ENCODE measurements around the gene TGFBR2. TPM values are rescaled to one million over a fixed set of nuclear protein-coding genes. Genes with fewer than 3 reads are reported as not detected.
"Not testable (repeated sequence)": the region's sequence is repeated elsewhere in the genome, so short reads cannot be mapped to it uniquely, and the experiment has no call there.

The TGFBR2 gene
- total RNA-seq, 1 donor from 2014 or later = 19.5 TPM

- H3K9me3 Mint-ChIP-seq; H3K4me3 Mint-ChIP-seq (ENCODE audit: low read depth); DNase-seq (ENCODE audit: low spot score); H3K27me3 Mint-ChIP-seq (ENCODE audit: low read depth); intact Hi-C loops (cut with micrococcal nuclease): not testable (repeated sequence)
- Mint-ChIP-seq H3K27ac (peak overlapping the region; percentile 6), H3K36me3 (ENCODE audit: low read depth) (peaks cover 70% of the 10 kb centered on the region), H3K4me1 (ENCODE audit: low read depth) (peaks cover 81% of the 10 kb centered on the region)
Observed at GRCh38 chr3:30669360-30669934, 63.0 kb downstream of the TGFBR2 start.

GRCh38 chr3:30670292-30670691 lies 63.9 kb downstream of the TGFBR2 start:
- Mint-ChIP-seq H3K4me3 (ENCODE audit: low read depth) (no peak overlapping the region), H3K27ac (peak overlapping the region; percentile 56), H3K36me3 (ENCODE audit: low read depth) (peaks cover 78% of the 10 kb centered on the region), H3K27me3 (ENCODE audit: low read depth) (no peaks in the 10 kb centered on the region), H3K9me3 (no peaks in the 10 kb centered on the region), H3K4me1 (ENCODE audit: low read depth) (peaks cover 81% of the 10 kb centered on the region)
- intact Hi-C loops (cut with micrococcal nuclease) = no loop called here
- DNase-seq (ENCODE audit: low spot score) = no peak

DNA sequence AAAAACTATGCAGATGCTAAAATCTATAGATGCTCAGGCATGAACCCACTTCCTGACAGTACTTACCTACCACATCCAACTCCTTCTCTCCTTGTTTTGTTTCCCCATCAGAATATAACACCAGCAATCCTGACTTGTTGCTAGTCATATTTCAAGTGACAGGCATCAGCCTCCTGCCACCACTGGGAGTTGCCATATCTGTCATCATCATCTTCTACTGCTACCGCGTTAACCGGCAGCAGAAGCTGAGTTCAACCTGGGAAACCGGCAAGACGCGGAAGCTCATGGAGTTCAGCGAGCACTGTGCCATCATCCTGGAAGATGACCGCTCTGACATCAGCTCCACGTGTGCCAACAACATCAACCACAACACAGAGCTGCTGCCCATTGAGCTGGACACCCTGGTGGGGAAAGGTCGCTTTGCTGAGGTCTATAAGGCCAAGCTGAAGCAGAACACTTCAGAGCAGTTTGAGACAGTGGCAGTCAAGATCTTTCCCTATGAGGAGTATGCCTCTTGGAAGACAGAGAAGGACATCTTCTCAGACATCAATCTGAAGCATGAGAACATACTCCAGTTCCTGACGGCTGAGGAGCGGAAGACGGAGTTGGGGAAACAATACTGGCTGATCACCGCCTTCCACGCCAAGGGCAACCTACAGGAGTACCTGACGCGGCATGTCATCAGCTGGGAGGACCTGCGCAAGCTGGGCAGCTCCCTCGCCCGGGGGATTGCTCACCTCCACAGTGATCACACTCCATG lies 65.3 kb downstream of the TGFBR2 start:
- no peak for DNase-seq (ENCODE audit: low spot score)
- intact Hi-C loops (cut with micrococcal nuclease) = loop anchor here (2.0 kb wide), 1 partner anchor 13 kb away; no protein-coding TSS in a partner anchor
- Mint-ChIP-seq H3K9me3 (no peaks in the 10 kb centered on the region), H3K27ac (peak overlapping the region; percentile 61), H3K4me1 (ENCODE audit: low read depth) (peaks cover 79% of the 10 kb centered on the region), H3K27me3 (ENCODE audit: low read depth) (no peaks in the 10 kb centered on the region), H3K4me3 (ENCODE audit: low read depth) (peak overlapping the region; percentile 32), H3K36me3 (ENCODE audit: low read depth) (peaks cover 88% of the 10 kb centered on the region)

GRCh38 chr3:30672287-30672735 lies 65.9 kb downstream of the TGFBR2 start:
- intact Hi-C loops (cut with micrococcal nuclease) = loop anchor here (2.0 kb wide), 1 partner anchor 14 kb away; no protein-coding TSS in a partner anchor
- no peak for DNase-seq (ENCODE audit: low spot score)
- H3K9me3 Mint-ChIP-seq = no peaks in the 10 kb centered on the region
- H3K27ac Mint-ChIP-seq = peak overlapping the region; percentile 61
- peak overlapping the region; percentile 20 for H3K4me3 Mint-ChIP-seq (ENCODE audit: low read depth)
- H3K36me3 Mint-ChIP-seq (ENCODE audit: low read depth) = peaks cover 93% of the 10 kb centered on the region
- peaks cover 80% of the 10 kb centered on the region for H3K4me1 Mint-ChIP-seq (ENCODE audit: low read depth)
- H3K27me3 Mint-ChIP-seq (ENCODE audit: low read depth) = no peaks in the 10 kb centered on the region

GRCh38 chr3:30672959-30673358 lies 66.6 kb downstream of the TGFBR2 start:
- no peaks in the 10 kb centered on the region for H3K9me3 Mint-ChIP-seq
- H3K27me3 Mint-ChIP-seq (ENCODE audit: low read depth) = no peaks in the 10 kb centered on the region
- intact Hi-C loops (cut with micrococcal nuclease) = loop anchor here (2.0 kb wide), 1 partner anchor 14 kb away; no protein-coding TSS in a partner anchor
- H3K36me3 Mint-ChIP-seq (ENCODE audit: low read depth) = peaks cover 97% of the 10 kb centered on the region
- H3K4me1 Mint-ChIP-seq (ENCODE audit: low read depth) = peaks cover 80% of the 10 kb centered on the region
- peak overlapping the region; percentile 20 for H3K4me3 Mint-ChIP-seq (ENCODE audit: low read depth)
- H3K27ac Mint-ChIP-seq = peak overlapping the region; percentile 23
- DNase-seq (ENCODE audit: low spot score) = no peak

DNA sequence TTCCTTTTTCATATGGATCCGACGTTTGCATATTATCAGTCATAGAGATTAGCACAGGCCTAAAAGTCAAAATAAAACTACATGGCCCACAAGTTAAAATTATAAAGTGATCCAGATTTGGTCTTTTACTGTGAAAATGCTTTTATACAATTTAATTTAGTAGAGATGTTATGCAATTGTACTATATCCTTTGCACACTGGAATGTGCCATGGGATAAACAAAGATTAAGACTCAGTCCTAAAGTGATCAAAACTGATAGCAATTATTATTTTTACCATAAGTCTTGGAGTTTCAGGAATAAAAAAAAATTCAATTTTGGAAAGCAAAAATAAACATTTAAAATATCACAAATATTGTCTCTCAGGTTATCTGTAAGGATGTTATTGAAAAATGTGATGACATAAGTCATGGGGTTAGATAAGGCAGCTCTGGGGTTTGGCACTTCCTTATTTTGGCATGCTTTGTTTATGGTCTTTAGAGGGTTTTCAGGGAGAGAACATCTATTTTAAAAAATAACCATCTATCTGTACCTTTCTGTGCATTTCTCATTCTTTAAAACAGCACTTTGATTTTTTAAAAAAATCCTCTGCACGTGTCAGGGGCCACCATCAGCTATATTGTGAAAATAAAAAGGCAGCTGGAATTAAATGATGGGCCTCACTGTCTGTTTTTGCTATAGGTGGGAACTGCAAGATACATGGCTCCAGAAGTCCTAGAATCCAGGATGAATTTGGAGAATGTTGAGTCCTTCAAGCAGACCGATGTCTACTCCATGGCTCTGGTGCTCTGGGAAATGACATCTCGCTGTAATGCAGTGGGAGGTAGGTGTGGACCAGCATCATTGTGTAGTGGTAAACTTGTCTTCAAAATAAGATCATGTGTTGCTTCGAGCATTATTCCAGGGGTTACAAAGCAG lies 67.3 kb downstream of the TGFBR2 start:
- H3K4me1 Mint-ChIP-seq (ENCODE audit: low read depth) = peaks cover 73% of the 10 kb centered on the region
- no peak overlapping the region for H3K27ac Mint-ChIP-seq
- peaks cover 94% of the 10 kb centered on the region for H3K36me3 Mint-ChIP-seq (ENCODE audit: low read depth)
- intact Hi-C loops (cut with micrococcal nuclease) = loop anchor here (2.0 kb wide), 1 partner anchor 15 kb away; no protein-coding TSS in a partner anchor
- no peak overlapping the region for H3K4me3 Mint-ChIP-seq (ENCODE audit: low read depth)
- no peaks in the 10 kb centered on the region for H3K9me3 Mint-ChIP-seq
- no peak for DNase-seq (ENCODE audit: low spot score)
- no peaks in the 10 kb centered on the region for H3K27me3 Mint-ChIP-seq (ENCODE audit: low read depth)

GRCh38 chr3:30675006-30675405 lies 68.6 kb downstream of the TGFBR2 start:
- intact Hi-C loops (cut with micrococcal nuclease) = no loop called here
- H3K4me1 Mint-ChIP-seq (ENCODE audit: low read depth) = peaks cover 70% of the 10 kb centered on the region

GRCh38 chr3:30675774-30676173 lies 69.4 kb downstream of the TGFBR2 start:
- intact Hi-C loops (cut with micrococcal nuclease) = no loop called here
- Mint-ChIP-seq H3K27ac (peak overlapping the region; percentile 47), H3K4me1 (ENCODE audit: low read depth) (peaks cover 71% of the 10 kb centered on the region), H3K27me3 (ENCODE audit: low read depth) (no peaks in the 10 kb centered on the region), H3K36me3 (ENCODE audit: low read depth) (peaks cover 89% of the 10 kb centered on the region), H3K4me3 (ENCODE audit: low read depth) (no peak overlapping the region), H3K9me3 (no peaks in the 10 kb centered on the region)
- no peak for DNase-seq (ENCODE audit: low spot score)

More at GRCh38 chr3:30675006-30675405, 68.6 kb downstream of the TGFBR2 start:
- Mint-ChIP-seq H3K9me3 (no peaks in the 10 kb centered on the region), H3K36me3 (ENCODE audit: low read depth) (peaks cover 89% of the 10 kb centered on the region), H3K4me3 (ENCODE audit: low read depth) (no peak overlapping the region), H3K27ac (no peak overlapping the region), H3K27me3 (ENCODE audit: low read depth) (no peaks in the 10 kb centered on the region)
- no peak for DNase-seq (ENCODE audit: low spot score)

DNA sequence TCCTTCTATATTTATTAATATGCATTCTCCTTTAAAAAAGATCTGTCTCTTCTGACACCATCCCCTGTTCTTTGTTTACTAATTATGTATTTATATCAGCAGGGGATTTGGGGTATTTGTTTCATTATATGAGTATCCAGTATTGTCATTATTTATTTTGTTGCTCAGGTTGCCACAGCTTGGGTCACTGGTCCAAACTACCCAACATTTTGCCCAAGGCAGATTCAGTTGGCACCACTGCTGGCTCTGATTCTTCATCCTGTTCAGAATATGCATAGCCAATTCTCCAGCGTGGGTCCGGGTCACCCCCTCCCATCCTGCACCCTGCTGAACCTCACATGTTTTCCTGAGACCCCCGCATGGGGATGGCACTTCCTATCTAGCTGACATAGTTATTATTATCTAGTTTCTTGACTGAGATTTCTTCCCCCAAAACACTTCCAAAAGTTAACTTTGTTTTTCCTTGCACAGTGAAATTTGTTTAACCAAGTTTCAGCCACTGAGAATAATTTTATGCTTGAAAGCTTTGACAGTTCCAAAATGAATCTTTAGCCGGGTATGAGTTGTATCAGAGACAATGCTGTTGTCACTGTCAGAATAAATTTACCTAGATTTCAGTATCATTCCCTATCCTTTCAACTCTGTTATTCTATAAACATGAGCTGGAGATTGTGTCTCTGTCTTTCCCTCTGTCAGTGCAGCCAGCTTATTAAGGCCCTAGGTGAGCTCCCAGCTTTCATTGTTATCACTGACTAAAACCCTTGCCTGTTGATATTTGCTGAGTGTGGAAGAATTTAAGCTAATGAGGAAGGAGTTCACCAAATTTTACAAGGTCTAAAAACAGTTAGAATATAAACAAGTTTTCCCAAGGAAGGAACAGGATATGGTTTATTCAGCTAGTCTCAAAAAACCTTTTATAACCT lies 70.3 kb downstream of the TGFBR2 start:
- H3K27ac Mint-ChIP-seq = no peak overlapping the region
- no peak for DNase-seq (ENCODE audit: low spot score)
- peaks cover 72% of the 10 kb centered on the region for H3K4me1 Mint-ChIP-seq (ENCODE audit: low read depth)
- peaks cover 89% of the 10 kb centered on the region for H3K36me3 Mint-ChIP-seq (ENCODE audit: low read depth)
- no peaks in the 10 kb centered on the region for H3K27me3 Mint-ChIP-seq (ENCODE audit: low read depth)
- H3K9me3 Mint-ChIP-seq = no peaks in the 10 kb centered on the region
- H3K4me3 Mint-ChIP-seq (ENCODE audit: low read depth) = no peak overlapping the region
- intact Hi-C loops (cut with micrococcal nuclease) = no loop called here

- Mint-ChIP-seq H3K4me1 (ENCODE audit: low read depth) (peaks cover 72% of the 10 kb centered on the region), H3K27ac (no peak overlapping the region), H3K9me3 (no peaks in the 10 kb centered on the region), H3K36me3 (ENCODE audit: low read depth) (peaks cover 89% of the 10 kb centered on the region), H3K27me3 (ENCODE audit: low read depth) (no peaks in the 10 kb centered on the region), H3K4me3 (ENCODE audit: low read depth) (no peak overlapping the region)
- DNase-seq (ENCODE audit: low spot score) = no peak
- intact Hi-C loops (cut with micrococcal nuclease) = no loop called here
Observed at GRCh38 chr3:30677347-30677685, 70.9 kb downstream of the TGFBR2 start.

DNA sequence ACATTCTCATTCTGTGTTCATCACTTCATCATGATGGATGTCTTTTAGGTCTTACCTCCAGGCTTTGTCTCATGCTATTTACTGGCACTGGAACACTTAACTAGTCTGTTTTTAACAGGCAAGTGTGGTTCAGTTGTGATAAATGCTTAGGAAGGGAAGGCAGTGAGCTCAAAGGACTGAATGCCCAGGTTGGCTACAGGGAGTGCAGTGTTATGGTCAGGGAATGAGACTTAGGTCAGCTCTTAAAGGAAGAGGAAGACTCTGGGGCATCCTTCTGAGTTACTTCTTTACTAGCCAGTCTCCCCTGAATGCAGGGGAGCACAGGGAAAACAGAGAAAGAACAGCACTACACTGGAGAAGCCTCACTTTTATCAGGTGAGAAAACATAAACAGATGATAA lies 72.6 kb downstream of the TGFBR2 start:
- peaks cover 72% of the 10 kb centered on the region for H3K4me1 Mint-ChIP-seq (ENCODE audit: low read depth)
- intact Hi-C loops (cut with micrococcal nuclease) = no loop called here
- peak overlapping the region; percentile 29 for H3K27ac Mint-ChIP-seq
- peaks cover 86% of the 10 kb centered on the region for H3K36me3 Mint-ChIP-seq (ENCODE audit: low read depth)
- no peak overlapping the region for H3K4me3 Mint-ChIP-seq (ENCODE audit: low read depth)
- no peaks in the 10 kb centered on the region for H3K27me3 Mint-ChIP-seq (ENCODE audit: low read depth)
- no peaks in the 10 kb centered on the region for H3K9me3 Mint-ChIP-seq
- no peak for DNase-seq (ENCODE audit: low spot score)
